SK-N-MC (cell line): Measurements from ENCODE around the gene KDM5C.

ENCODE experiments used
- DNase-seq: peaks from one replicate; pipeline ENCODE4 v3.0.0-alpha.2; 2011; ENCODE audit warnings: low read depth, low spot score
- H3K27ac ChIP-seq: fragments of 200-600 bp; sonication (generic); 2 replicates; pipeline ENCODE4 v1.5.1; 2016; ENCODE audit warnings: mixed run types
- H3K36me3 ChIP-seq: fragments of 200-600 bp; sonication (generic); 2 replicates; pipeline ENCODE4 v1.6.1; 2017; ENCODE audit warnings: antibody characterized with exemption, low read length, mixed read lengths; ENCODE audit not compliant: insufficient read depth
- H3K4me3 ChIP-seq: fragments of 200-600 bp; sonication (generic); 2 replicates; pipeline ENCODE4 v1.5.1; 2016
- H3K9ac ChIP-seq: fragments of 200-600 bp; sonication (generic); 2 replicates; pipeline ENCODE4 v1.8.0; 2017; ENCODE audit warnings: mixed run types, mixed read lengths; ENCODE audit not compliant: insufficient read length
- H3K9me3 ChIP-seq: fragments of 200-600 bp; sonication (generic); 2 replicates; pipeline ENCODE4 v1.6.1; 2017; ENCODE audit warnings: low read depth, mild to moderate bottlenecking, antibody characterized with exemption, low read length, moderate library complexity, mixed read lengths
- EZH2 ChIP-seq: fragments of 200-600 bp; sonication (generic); IDR thresholded peaks from one replicate; pipeline ENCODE4 v1.6.1; 2017; ENCODE audit warnings: antibody characterized with exemption
- FOXP2 ChIP-seq: optimal IDR thresholded peaks from 2 replicates; pipeline ENCODE3; 2011; ENCODE audit warnings: mild to moderate bottlenecking, moderate library complexity; ENCODE audit not compliant: insufficient read depth; ENCODE audit errors: extremely low read length, control extremely low read depth
- POLR2AphosphoS5 ChIP-seq: IDR thresholded peaks from 2 replicates; pipeline ENCODE4 v1.6.1; 2012; ENCODE audit warnings: mild to moderate bottlenecking, low read depth, low read length, borderline replicate concordance

Gene KDM5C

GRCh38 chrX:53262189-53262917, 37.3 kb upstream of the KDM5C start:
- H3K4me3 ChIP-seq: no peak overlapping the region
- TF ChIP-seq FOXP2 (no peak), POLR2AphosphoS5 (no peak), EZH2 (no peak)
- DNase-seq: no peak
- no peak overlapping the region for H3K9ac ChIP-seq
- no peak overlapping the region for H3K27ac ChIP-seq
- no peaks in the 10 kb centered on the region for H3K9me3 ChIP-seq
- H3K36me3 ChIP-seq: no peaks in the 10 kb centered on the region

DNA sequence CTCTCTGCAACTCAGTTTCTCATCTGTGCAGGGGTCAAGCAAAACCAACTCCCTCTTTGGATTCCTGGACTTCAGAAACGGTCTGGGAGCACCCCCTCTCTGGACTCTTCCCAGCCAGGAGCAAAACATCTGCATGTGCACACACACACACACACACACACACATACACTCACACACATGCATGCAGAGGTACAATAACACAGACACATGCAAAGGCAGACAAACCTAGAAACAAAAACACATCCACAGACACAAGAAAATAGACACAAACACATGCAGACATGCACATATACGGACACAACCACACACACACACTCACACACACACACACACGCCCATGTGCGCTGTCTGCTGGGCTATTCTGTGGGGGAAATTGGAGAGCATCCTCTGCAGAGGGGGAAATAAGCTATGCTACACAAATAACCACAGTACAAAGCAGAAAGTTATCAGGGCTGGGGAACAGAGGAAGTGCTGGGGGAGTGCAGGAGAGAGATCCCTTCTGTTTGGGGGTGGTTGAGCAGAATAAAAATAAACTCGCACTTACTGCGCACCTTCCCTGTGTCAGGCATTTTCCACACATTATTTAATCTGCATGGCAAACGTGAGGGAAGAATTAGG, 36.5 kb upstream of the KDM5C start:
- H3K9ac ChIP-seq: no peak overlapping the region
- H3K27ac ChIP-seq: no peak overlapping the region
- no peak for DNase-seq
- TF ChIP-seq FOXP2: no peak
- no peak for TF ChIP-seq POLR2AphosphoS5
- no peak for TF ChIP-seq EZH2
- H3K4me3 ChIP-seq: no peak overlapping the region
- H3K36me3 ChIP-seq: no peaks in the 10 kb centered on the region
- H3K9me3 ChIP-seq: no peaks in the 10 kb centered on the region

- H3K4me3 ChIP-seq: no peak overlapping the region
- TF ChIP-seq EZH2: no peak
- TF ChIP-seq POLR2AphosphoS5: no peak
- TF ChIP-seq FOXP2: no peak
- H3K9me3 ChIP-seq: no peaks in the 10 kb centered on the region
- H3K27ac ChIP-seq: no peak overlapping the region
- H3K9ac ChIP-seq: no peak overlapping the region
- no peak for DNase-seq
- H3K36me3 ChIP-seq: no peaks in the 10 kb centered on the region
Measured at GRCh38 chrX:53260836-53261235, 35.8 kb upstream of the KDM5C start.

GRCh38 chrX:53257670-53258423, 32.8 kb upstream of the KDM5C start:
- no peak for DNase-seq
- Histone ChIP-seq H3K4me3 (no peak overlapping the region), H3K27ac (no peak overlapping the region), H3K36me3 (no peaks in the 10 kb centered on the region), H3K9ac (no peak overlapping the region), H3K9me3 (no peaks in the 10 kb centered on the region)
- TF ChIP-seq EZH2: no peak
- no peak for TF ChIP-seq POLR2AphosphoS5
- no peak for TF ChIP-seq FOXP2

DNA sequence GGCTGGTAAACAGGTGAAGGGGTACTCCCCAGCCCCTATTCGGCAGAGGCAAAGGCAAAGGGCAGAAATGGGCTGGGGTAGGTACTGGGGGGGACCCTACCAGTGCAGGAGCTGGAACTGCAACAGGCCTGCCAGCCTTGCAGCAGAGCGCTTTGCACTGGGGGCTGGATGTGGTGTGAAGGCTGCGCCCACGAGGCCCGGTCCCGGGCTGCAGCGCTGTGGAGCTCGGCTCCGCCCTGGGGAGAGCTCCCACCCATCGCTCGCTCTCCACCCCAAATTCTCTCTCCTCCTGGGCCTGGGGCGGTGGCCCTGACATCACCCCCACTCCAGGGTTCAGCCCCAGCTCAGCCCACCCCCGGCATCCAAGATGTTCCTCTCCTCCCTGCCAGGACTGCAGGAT, 32.2 kb upstream of the KDM5C start:
- Histone ChIP-seq H3K9ac (no peak overlapping the region), H3K4me3 (no peak overlapping the region), H3K27ac (no peak overlapping the region), H3K36me3 (no peaks in the 10 kb centered on the region), H3K9me3 (no peaks in the 10 kb centered on the region)
- DNase-seq: no peak
- TF ChIP-seq FOXP2: no peak
- no peak for TF ChIP-seq EZH2
- no peak for TF ChIP-seq POLR2AphosphoS5

DNA sequence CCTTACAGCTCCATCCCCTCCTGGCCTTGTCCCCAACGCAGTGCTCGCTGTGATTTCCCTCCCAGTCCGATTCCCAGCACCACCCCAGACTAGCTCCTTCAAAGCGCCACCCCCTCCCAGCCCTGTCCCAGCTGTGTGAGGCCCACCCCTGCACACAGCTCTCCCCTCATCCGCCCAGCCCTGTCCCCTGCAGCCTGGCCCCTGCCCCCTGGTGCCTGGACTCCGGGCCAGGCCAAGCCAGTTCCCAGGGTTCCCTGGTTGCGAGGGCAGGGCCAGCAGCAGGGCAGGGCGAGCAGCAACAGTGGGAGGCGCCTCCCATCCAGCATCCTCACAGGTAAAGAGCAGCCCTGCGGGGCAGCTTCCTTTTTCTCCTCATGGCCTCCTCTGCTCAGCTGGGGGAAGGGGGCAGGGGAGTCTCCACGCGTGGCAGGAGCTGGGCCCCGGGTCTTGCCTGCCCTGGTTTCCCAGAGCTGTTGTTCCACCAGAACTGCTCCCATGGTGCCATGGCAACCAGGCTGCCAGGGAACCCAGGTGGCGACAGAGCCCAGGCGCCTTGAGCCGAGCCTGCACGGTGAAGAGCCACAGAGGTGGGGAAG, 31.5 kb upstream of the KDM5C start:
- Histone ChIP-seq H3K27ac (no peak overlapping the region), H3K4me3 (no peak overlapping the region), H3K9ac (no peak overlapping the region), H3K36me3 (no peaks in the 10 kb centered on the region), H3K9me3 (no peaks in the 10 kb centered on the region)
- no peak for TF ChIP-seq EZH2
- DNase-seq: no peak

GRCh38 chrX:53255738-53256191, 30.8 kb upstream of the KDM5C start:
- no peak overlapping the region for H3K9ac ChIP-seq
- no peak for DNase-seq
- TF ChIP-seq EZH2: no peak
- no peaks in the 10 kb centered on the region for H3K9me3 ChIP-seq
- H3K36me3 ChIP-seq: no peaks in the 10 kb centered on the region
- no peak overlapping the region for H3K4me3 ChIP-seq
- H3K27ac ChIP-seq: no peak overlapping the region
